CD4-positive, CD25-positive, alpha-beta regulatory T cell (primary cell): ENCODE data around the gene NPFFR1. TPM values are rescaled to one million over a fixed set of nuclear protein-coding genes. Genes with fewer than 3 reads are reported as not detected.
A peak's percentile ranks its signal among the peaks of the same experiment; 100 is the strongest.

Experiments
- ATAC-seq, 2 donors: fragments of 150-1000 bp; cut with Tn5 transposase; one replicate each; pipeline ENCODE4 v1.10.0; 2021; ENCODE audit warnings: low read depth in 2 of 2, moderate number of reproducible peaks in 2 of 2, moderate library complexity in 1 of 2
- DNase-seq, 3 donors: peaks; one replicate each; pipeline versions ENCODE4 v3.0.0 to v3.0.0-alpha.2; 2012 to 2022; ENCODE audit warnings: mixed read lengths in 1 of 3
- H3K27ac ChIP-seq: one replicate; pipeline ENCODE4 v1.7.0; 2013; ENCODE audit warnings: mild to moderate bottlenecking, low read length; ENCODE audit not compliant: insufficient read depth, poor library complexity, severe bottlenecking
- H3K27me3 ChIP-seq: one replicate; pipeline ENCODE4 v1.7.0; 2013; ENCODE audit warnings: low read length; ENCODE audit not compliant: control insufficient read depth, insufficient read depth
- H3K36me3 ChIP-seq: one replicate; pipeline ENCODE4 v1.7.0; 2013; ENCODE audit warnings: mild to moderate bottlenecking, low read length, moderate library complexity; ENCODE audit not compliant: control insufficient read depth, insufficient read depth
- H3K4me1 ChIP-seq: 2 replicates; pipeline ENCODE4 v1.7.0; 2013; ENCODE audit warnings: mild to moderate bottlenecking, low read length; ENCODE audit not compliant: insufficient read depth, control insufficient read depth, poor library complexity, severe bottlenecking
- H3K4me3 ChIP-seq: one replicate; pipeline ENCODE4 v1.7.0; 2013; ENCODE audit warnings: low read depth, mild to moderate bottlenecking, low read length, moderate library complexity
- H3K9me3 ChIP-seq, 2 experiments: 1 replicate in 1 of 2; 2 replicates in 1 of 2; pipeline ENCODE4 v1.7.0; 2013; ENCODE audit warnings: low read length in 2 of 2, mild to moderate bottlenecking in 1 of 2, moderate library complexity in 1 of 2; ENCODE audit not compliant: control insufficient read depth in 2 of 2
- H3K27ac Mint-ChIP-seq, 3 donors: one replicate each; pipeline ENCODE4 v1.8.0; 2020 to 2022; ENCODE audit warnings: mild to moderate bottlenecking in 3 of 3, mixed read lengths in 3 of 3, moderate library complexity in 2 of 3
- H3K27me3 Mint-ChIP-seq: one replicate; pipeline ENCODE4 v1.8.0; 2022; ENCODE audit warnings: mild to moderate bottlenecking, mixed read lengths
- H3K36me3 Mint-ChIP-seq: one replicate; pipeline ENCODE4 v1.8.0; 2020; ENCODE audit warnings: mixed read lengths
- H3K4me1 Mint-ChIP-seq, 4 donors: one replicate each; pipeline ENCODE4 v1.8.0; 2020 to 2022; ENCODE audit warnings: mixed read lengths in 4 of 4, mild to moderate bottlenecking in 1 of 4
- H3K4me3 Mint-ChIP-seq, 4 donors: one replicate each; pipeline ENCODE4 v1.8.0; 2020 to 2022; ENCODE audit warnings: mild to moderate bottlenecking in 4 of 4, mixed read lengths in 4 of 4, moderate library complexity in 3 of 4
- H3K9me3 Mint-ChIP-seq, 7 donors: one replicate each; pipeline ENCODE4 v1.8.0; 2020 to 2022; ENCODE audit warnings: mixed read lengths in 7 of 7, mild to moderate bottlenecking in 3 of 7, moderate library complexity in 2 of 7
- polyA plus RNA-seq, 4 donors: library from polyadenylated mRNA; unstranded; fragments of 300-500 nt; fragmentation: Illumina TruSeq; gene quantifications; one replicate each; pipeline ENCODE4 v1.2.3, GENCODE V29; 2021
- total RNA-seq: library from RNA; stranded (reverse); gene quantifications from one replicate; pipeline ENCODE4 v1.2.3, GENCODE V29; 2022

NPFFR1 gene
- total and polyA plus RNA-seq, 5 donors from 2014 or later: not detected

DNA sequence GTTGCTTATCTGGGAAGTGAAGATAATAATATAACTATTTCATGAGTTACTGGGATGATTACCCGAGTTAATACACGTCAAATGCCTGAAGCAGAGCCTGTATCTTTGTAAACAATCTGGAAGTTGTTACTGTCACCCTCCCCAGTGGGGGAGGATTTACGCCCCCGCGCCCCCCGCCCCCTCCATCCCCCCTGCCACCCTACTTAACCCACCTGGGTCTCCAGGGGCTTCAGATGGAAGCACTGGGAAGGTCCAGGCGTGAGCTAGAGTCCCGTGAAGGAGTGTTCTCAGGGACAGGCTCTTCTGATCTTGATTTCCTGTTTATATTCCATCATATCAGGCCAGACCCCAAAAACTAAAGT lies 49.9 kb downstream of the NPFFR1 start:
- H3K4me3 Mint-ChIP-seq: peak overlapping the region; percentile 80 to 93 (median 89)
- H3K4me1 Mint-ChIP-seq: peaks cover 10 to 33% (median 24%) of the 10 kb centered on the region in 4 donors
- Histone ChIP-seq H3K4me1 (peaks cover 14% of the 10 kb centered on the region), H3K27me3 (no peaks in the 10 kb centered on the region), H3K9me3 (no peaks in the 10 kb centered on the region), H3K36me3 (peaks cover 5% of the 10 kb centered on the region), H3K4me3 (peak overlapping the region; percentile 92), H3K27ac (peak overlapping the region; percentile 79)
- H3K36me3 Mint-ChIP-seq: peaks cover 7% of the 10 kb centered on the region
- peak overlapping the region; percentile 88 to 96 (median 96) for H3K27ac Mint-ChIP-seq
- peaks cover 0 to 3% (median 0%) of the 10 kb centered on the region in 7 donors for H3K9me3 Mint-ChIP-seq
- DNase-seq (no peak), ATAC-seq (no peak)
- H3K27me3 Mint-ChIP-seq: no peaks in the 10 kb centered on the region

- Mint-ChIP-seq H3K4me3 (peak within 1 kb of the TSS; percentile 80 to 99 (median 89)), H3K4me1 (peaks cover 15 to 39% (median 30%) of the 10 kb centered on the region in 4 donors), H3K9me3 (peaks cover 0 to 3% (median 0%) of the 10 kb centered on the region in 7 donors), H3K27ac (peak within 1 kb of the TSS; percentile 88 to 96 (median 96)), H3K36me3 (peaks cover 11% of the 10 kb centered on the region), H3K27me3 (no peaks in the 10 kb centered on the region)
- Histone ChIP-seq H3K27me3 (no peaks in the 10 kb centered on the region), H3K4me3 (peak within 1 kb of the TSS; percentile 92), H3K36me3 (peaks cover 5% of the 10 kb centered on the region), H3K9me3 (no peaks in the 10 kb centered on the region), H3K27ac (peak within 1 kb of the TSS; percentile 79), H3K4me1 (peaks cover 16% of the 10 kb centered on the region)
- DNase-seq (peak; percentile 98 to 99 (median 99)), ATAC-seq (peak; percentile 96 to 97)
These were observed 50.5 kb downstream of the NPFFR1 start, which contains the start of gene PPA1 for GRCh38 chr10:70233109-70233938. PPA1 (minus strand) TSS chr10:70233429; CDS start chr10:70233327, 102 bp downstream.

GRCh38 chr10:70232859-70233108 lies 51.0 kb downstream of the NPFFR1 start:
- H3K36me3 ChIP-seq: peaks cover 5% of the 10 kb centered on the region
- peaks cover 22% of the 10 kb centered on the region for H3K4me1 ChIP-seq
- peak overlapping the region; percentile 79 for H3K27ac ChIP-seq
- Mint-ChIP-seq H3K27ac (peak overlapping the region; percentile 13 to 85 (median 62)), H3K27me3 (no peaks in the 10 kb centered on the region), H3K9me3 (peaks cover 0 to 3% (median 0%) of the 10 kb centered on the region in 7 donors), H3K4me1 (peaks cover 15 to 44% (median 32%) of the 10 kb centered on the region in 4 donors), H3K4me3 (peak overlapping the region; percentile 80 to 99 (median 89)), H3K36me3 (peaks cover 11% of the 10 kb centered on the region)
- no peaks in the 10 kb centered on the region for H3K9me3 ChIP-seq
- H3K4me3 ChIP-seq: peak overlapping the region; percentile 85
- ATAC-seq (no peak), DNase-seq (peak in 2 of 3 donors; percentile 4 to 30)
- H3K27me3 ChIP-seq: no peaks in the 10 kb centered on the region

- no peaks in the 10 kb centered on the region for H3K27me3 Mint-ChIP-seq
- DNase-seq (peak; percentile 13 to 62 (median 28)), ATAC-seq (no peak)
- peaks cover 0 to 3% (median 0%) of the 10 kb centered on the region in 7 donors for H3K9me3 Mint-ChIP-seq
- peak overlapping the region; percentile 80 to 99 (median 89) for H3K4me3 Mint-ChIP-seq
- peaks cover 5% of the 10 kb centered on the region for H3K36me3 ChIP-seq
- H3K4me3 ChIP-seq: peak overlapping the region; percentile 85
- H3K4me1 Mint-ChIP-seq: peaks cover 15 to 46% (median 32%) of the 10 kb centered on the region in 4 donors
- peaks cover 23% of the 10 kb centered on the region for H3K4me1 ChIP-seq
- peak overlapping the region; percentile 79 for H3K27ac ChIP-seq
- no peaks in the 10 kb centered on the region for H3K27me3 ChIP-seq
- H3K36me3 Mint-ChIP-seq: peaks cover 11% of the 10 kb centered on the region
- peak overlapping the region; percentile 13 to 85 (median 62) for H3K27ac Mint-ChIP-seq
- H3K9me3 ChIP-seq: no peaks in the 10 kb centered on the region
These were observed 51.5 kb downstream of the NPFFR1 start for GRCh38 chr10:70232155-70232858.

GRCh38 chr10:70228491-70228890 lies 55.3 kb downstream of the NPFFR1 start:
- Histone ChIP-seq H3K27me3 (no peaks in the 10 kb centered on the region), H3K27ac (no peak overlapping the region), H3K36me3 (peaks cover 5% of the 10 kb centered on the region), H3K9me3 (no peaks in the 10 kb centered on the region), H3K4me1 (peaks cover 25% of the 10 kb centered on the region), H3K4me3 (no peak overlapping the region)
- Mint-ChIP-seq H3K36me3 (peaks cover 6% of the 10 kb centered on the region), H3K9me3 (no peaks in the 10 kb centered on the region), H3K4me1 (peaks cover 12 to 59% (median 32%) of the 10 kb centered on the region in 4 donors), H3K27ac (peak overlapping the region in 1 of 3 donors; percentile 44), H3K4me3 (peak overlapping the region in 1 of 4 donors; percentile 41), H3K27me3 (no peaks in the 10 kb centered on the region)
- DNase-seq: no peak
- ATAC-seq: no peak

GRCh38 chr10:70227548-70228320 lies 56.1 kb downstream of the NPFFR1 start:
- Mint-ChIP-seq H3K27me3 (no peaks in the 10 kb centered on the region), H3K36me3 (peaks cover 6% of the 10 kb centered on the region), H3K4me1 (peaks cover 11 to 62% (median 34%) of the 10 kb centered on the region in 4 donors), H3K9me3 (no peaks in the 10 kb centered on the region), H3K4me3 (no peak overlapping the region), H3K27ac (peak overlapping the region in 1 of 3 donors; percentile 26)
- no peak for ATAC-seq
- H3K4me3 ChIP-seq: no peak overlapping the region
- no peaks in the 10 kb centered on the region for H3K9me3 ChIP-seq
- H3K27me3 ChIP-seq: no peaks in the 10 kb centered on the region
- H3K27ac ChIP-seq: no peak overlapping the region
- DNase-seq: no peak
- H3K36me3 ChIP-seq: peaks cover 5% of the 10 kb centered on the region
- peaks cover 23% of the 10 kb centered on the region for H3K4me1 ChIP-seq

GRCh38 chr10:70223728-70224127 lies 60.1 kb downstream of the NPFFR1 start:
- H3K9me3 Mint-ChIP-seq: no peaks in the 10 kb centered on the region
- no peak for DNase-seq
- Histone ChIP-seq H3K4me3 (no peak overlapping the region), H3K27ac (no peak overlapping the region), H3K4me1 (peaks cover 11% of the 10 kb centered on the region), H3K36me3 (no peaks in the 10 kb centered on the region), H3K27me3 (no peaks in the 10 kb centered on the region), H3K9me3 (no peaks in the 10 kb centered on the region)
- H3K27ac Mint-ChIP-seq: peak overlapping the region in 1 of 3 donors; percentile 39
- no peak for ATAC-seq
- H3K4me1 Mint-ChIP-seq: peaks cover 10 to 43% (median 24%) of the 10 kb centered on the region in 4 donors
- H3K4me3 Mint-ChIP-seq: no peak overlapping the region
- peaks cover 3% of the 10 kb centered on the region for H3K36me3 Mint-ChIP-seq
- no peaks in the 10 kb centered on the region for H3K27me3 Mint-ChIP-seq
